Raji (cell line): Measurements from ENCODE around the gene SCAI.

Experiments used
- POLR2A ChIP-seq: IDR thresholded peaks from 2 replicates; pipeline ENCODE4 v1.6.1; 2011; ENCODE audit warnings: low read depth, low read length, control low read depth; ENCODE audit not compliant: insufficient read depth

Gene SCAI

GRCh38 chr9:125126019-125126746 is 17.1 kb downstream of the SCAI start:
- TF ChIP-seq POLR2A = peak; percentile 35; the same call in 1 of the 2 replicates

- TF ChIP-seq POLR2A = no peak
Observed at GRCh38 chr9:125125523-125125922, 17.8 kb downstream of the SCAI start.

GRCh38 chr9:125121146-125121545 is 22.2 kb downstream of the SCAI start:
- no peak for TF ChIP-seq POLR2A

- TF ChIP-seq POLR2A = no peak
Observed at GRCh38 chr9:125119643-125120286, 23.6 kb downstream of the SCAI start.

GRCh38 chr9:125110464-125110863 is 32.9 kb downstream of the SCAI start:
- TF ChIP-seq POLR2A = no peak

- no peak for TF ChIP-seq POLR2A
Observed at GRCh38 chr9:125106285-125106893, 36.9 kb downstream of the SCAI start.

GRCh38 chr9:125103770-125104460 is 39.4 kb downstream of the SCAI start:
- TF ChIP-seq POLR2A = no peak

- TF ChIP-seq POLR2A = no peak
Observed at GRCh38 chr9:125103021-125103420, 40.3 kb downstream of the SCAI start.

- no peak for TF ChIP-seq POLR2A
Observed at GRCh38 chr9:125100822-125101221, 42.5 kb downstream of the SCAI start.

GRCh38 chr9:125099816-125100215 is 43.5 kb downstream of the SCAI start:
- TF ChIP-seq POLR2A = no peak

- TF ChIP-seq POLR2A = no peak
Observed at GRCh38 chr9:125095821-125096443, 47.4 kb downstream of the SCAI start.

GRCh38 chr9:125091121-125091520 is 52.2 kb downstream of the SCAI start:
- no peak for TF ChIP-seq POLR2A

GRCh38 chr9:125089331-125089730 is 54.0 kb downstream of the SCAI start:
- no peak for TF ChIP-seq POLR2A

- no peak for TF ChIP-seq POLR2A
Observed at GRCh38 chr9:125088752-125089151, 54.6 kb downstream of the SCAI start.

GRCh38 chr9:125085703-125086477 is 57.4 kb downstream of the SCAI start:
- TF ChIP-seq POLR2A = no peak

- no peak for TF ChIP-seq POLR2A
Observed at GRCh38 chr9:125079931-125080330, 63.4 kb downstream of the SCAI start.
